PFSK-1 (cell line): ENCODE data around the gene MAP3K10.

Experiments
- FOXP2 ChIP-seq: optimal IDR thresholded peaks from 2 replicates; pipeline ENCODE3; 2011; ENCODE audit warnings: borderline replicate concordance, control low read depth, inconsistent platforms; ENCODE audit not compliant: insufficient read depth; ENCODE audit errors: extremely low read length, extremely low read depth
- POLR2AphosphoS5 ChIP-seq: IDR thresholded peaks from 2 replicates; pipeline ENCODE4 v1.6.1; 2012; ENCODE audit warnings: low read depth, mild to moderate bottlenecking, control low read depth, low read length, moderate library complexity
- SIN3A ChIP-seq: IDR thresholded peaks from 2 replicates; pipeline ENCODE4 v1.6.1; 2012; ENCODE audit warnings: mild to moderate bottlenecking, low read length, moderate library complexity, borderline replicate concordance; ENCODE audit not compliant: insufficient read depth
- TAF1 ChIP-seq: IDR thresholded peaks from 2 replicates; pipeline ENCODE4 v1.6.1; 2012; ENCODE audit warnings: low read length, control low read depth, borderline replicate concordance; ENCODE audit not compliant: insufficient read depth
- TF ChIP-seq, protein P1 (sequence below), 2 experiments: IDR thresholded peaks; 2 replicates each; pipeline versions ENCODE4 v1.6.1 to v1.8.0; 2011 to 2012; ENCODE audit warnings: low read depth in 2 of 2, low read length in 2 of 2, control low read depth in 1 of 2, inconsistent platforms in 1 of 2, mild to moderate bottlenecking in 1 of 2, moderate library complexity in 1 of 2; ENCODE audit not compliant: insufficient read depth in 1 of 2

- TF ChIP-seq POLR2AphosphoS5 (no peak), TAF1 (no peak), SIN3A (no peak), FOXP2 (no peak)
- TF ChIP-seq, protein P1, sequence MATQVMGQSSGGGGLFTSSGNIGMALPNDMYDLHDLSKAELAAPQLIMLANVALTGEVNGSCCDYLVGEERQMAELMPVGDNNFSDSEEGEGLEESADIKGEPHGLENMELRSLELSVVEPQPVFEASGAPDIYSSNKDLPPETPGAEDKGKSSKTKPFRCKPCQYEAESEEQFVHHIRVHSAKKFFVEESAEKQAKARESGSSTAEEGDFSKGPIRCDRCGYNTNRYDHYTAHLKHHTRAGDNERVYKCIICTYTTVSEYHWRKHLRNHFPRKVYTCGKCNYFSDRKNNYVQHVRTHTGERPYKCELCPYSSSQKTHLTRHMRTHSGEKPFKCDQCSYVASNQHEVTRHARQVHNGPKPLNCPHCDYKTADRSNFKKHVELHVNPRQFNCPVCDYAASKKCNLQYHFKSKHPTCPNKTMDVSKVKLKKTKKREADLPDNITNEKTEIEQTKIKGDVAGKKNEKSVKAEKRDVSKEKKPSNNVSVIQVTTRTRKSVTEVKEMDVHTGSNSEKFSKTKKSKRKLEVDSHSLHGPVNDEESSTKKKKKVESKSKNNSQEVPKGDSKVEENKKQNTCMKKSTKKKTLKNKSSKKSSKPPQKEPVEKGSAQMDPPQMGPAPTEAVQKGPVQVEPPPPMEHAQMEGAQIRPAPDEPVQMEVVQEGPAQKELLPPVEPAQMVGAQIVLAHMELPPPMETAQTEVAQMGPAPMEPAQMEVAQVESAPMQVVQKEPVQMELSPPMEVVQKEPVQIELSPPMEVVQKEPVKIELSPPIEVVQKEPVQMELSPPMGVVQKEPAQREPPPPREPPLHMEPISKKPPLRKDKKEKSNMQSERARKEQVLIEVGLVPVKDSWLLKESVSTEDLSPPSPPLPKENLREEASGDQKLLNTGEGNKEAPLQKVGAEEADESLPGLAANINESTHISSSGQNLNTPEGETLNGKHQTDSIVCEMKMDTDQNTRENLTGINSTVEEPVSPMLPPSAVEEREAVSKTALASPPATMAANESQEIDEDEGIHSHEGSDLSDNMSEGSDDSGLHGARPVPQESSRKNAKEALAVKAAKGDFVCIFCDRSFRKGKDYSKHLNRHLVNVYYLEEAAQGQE (IDR thresholded peaks at IDR 0.05; ENCODE audit: insufficient read depth in 1 of 2, low read depth in 2 of 2, low read length in 2 of 2) = no peak
These were observed 47.5 kb downstream of the MAP3K10 start for GRCh38 chr19:40238775-40239174.
